ENCODE results near the gene P3H2.

P3H2 gene

GRCh38 chr3:189937302-189938127 is 183.2 kb downstream of the P3H2 start:
- DNase-seq, result no peak

GRCh38 chr3:189936201-189936945 is 184.3 kb downstream of the P3H2 start:
- no peak for DNase-seq

DNA sequence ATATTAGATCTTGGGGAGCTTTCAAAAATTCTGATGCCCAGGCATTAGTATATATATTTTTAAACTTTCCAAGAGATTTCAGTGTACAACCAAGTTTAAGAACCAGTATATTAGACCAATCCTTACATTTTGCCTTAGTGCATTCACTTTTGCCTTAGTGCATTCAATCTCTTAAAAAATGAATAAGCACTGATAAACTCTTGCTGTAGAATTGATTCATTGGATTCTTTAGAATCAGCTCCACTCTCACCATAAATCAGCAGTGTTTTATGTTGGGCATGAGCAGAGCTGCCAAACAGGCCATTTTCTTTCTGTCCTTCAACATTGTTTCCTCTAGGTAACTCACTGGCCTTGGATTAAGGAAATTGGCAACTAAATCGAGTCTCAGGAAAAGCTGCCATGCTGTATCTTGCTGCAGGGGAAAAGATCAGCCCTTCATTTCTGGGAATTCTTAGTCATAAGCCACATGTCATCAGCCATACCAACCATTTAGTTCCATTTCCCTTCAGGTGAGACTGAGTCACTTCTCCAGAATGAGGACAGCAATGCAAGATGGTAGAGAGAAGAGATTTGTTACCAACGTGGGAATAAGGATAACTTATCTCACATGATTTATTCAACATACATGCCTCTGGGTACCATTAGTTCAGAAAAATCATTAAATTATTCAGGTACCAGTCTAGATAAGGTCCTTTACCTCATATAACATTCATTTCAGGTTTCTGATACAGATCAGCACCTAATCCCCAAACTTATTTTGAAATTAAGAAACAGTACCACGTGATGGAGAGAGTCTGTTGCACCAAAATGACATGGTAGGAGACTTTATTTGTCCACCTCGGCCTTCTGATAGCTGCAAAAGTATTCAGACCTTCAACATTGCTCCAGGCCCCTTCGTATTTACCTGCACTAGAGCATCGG is 192.5 kb downstream of the P3H2 start:
- no peak for DNase-seq

DNA sequence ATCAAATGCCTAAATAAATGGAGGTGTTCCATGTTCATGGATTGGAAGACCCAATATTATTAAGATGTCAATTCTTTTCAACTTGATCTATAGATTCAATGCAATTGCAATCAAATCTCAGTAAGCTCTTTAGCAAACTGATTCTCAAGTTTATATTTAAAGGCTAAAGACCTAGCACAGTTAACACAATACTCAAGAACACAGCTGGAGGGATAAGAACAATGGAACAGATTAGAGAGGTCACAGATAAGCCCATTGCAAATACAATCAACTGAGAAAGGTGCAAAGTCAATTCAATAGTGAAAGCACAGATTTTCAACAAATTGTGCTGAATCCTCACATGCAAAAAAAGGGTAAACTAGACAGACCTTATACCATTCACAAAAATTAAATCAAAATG is 198.9 kb downstream of the P3H2 start:
- no peak for DNase-seq

GRCh38 chr3:189914799-189915198 is 205.9 kb downstream of the P3H2 start:
- peak; percentile 87 for DNase-seq

DNA sequence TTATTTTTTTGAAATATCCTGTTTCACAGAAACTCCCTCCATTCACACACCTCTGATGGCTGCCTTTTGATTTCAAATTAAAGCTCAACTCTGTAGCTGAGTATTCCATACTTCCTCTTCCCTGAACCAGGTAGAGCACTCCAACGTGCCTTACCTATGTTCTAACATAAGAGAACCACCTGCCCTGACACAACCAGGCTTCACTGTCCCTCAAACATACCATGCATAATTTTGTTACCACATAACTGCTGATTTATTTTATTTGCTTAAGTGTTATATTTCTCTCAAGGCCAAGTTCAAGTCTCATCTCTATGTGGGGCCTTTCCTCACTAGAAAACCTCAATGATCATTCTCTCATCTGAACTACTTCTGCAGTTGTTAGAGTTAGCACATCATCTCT is 209.7 kb downstream of the P3H2 start:
- no peak for DNase-seq

DNA sequence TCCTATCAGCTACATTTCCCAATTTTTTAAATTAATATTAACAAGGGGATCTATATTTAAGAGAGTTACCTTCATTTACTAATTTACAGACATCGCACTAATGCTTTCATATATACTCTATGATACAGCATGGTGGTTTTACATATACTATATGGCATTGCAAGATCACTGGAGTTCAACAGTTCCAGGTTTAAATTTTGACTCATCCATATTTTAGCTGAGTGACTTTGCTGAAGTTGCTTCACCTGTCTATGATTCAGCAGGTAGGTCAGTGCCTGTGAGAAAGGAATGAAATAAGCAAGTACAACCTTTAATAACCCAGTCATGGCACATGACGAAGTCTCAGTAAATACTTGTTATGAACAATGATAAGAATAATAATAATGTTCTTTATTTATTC is 211.1 kb downstream of the P3H2 start:
- no peak for DNase-seq

DNA sequence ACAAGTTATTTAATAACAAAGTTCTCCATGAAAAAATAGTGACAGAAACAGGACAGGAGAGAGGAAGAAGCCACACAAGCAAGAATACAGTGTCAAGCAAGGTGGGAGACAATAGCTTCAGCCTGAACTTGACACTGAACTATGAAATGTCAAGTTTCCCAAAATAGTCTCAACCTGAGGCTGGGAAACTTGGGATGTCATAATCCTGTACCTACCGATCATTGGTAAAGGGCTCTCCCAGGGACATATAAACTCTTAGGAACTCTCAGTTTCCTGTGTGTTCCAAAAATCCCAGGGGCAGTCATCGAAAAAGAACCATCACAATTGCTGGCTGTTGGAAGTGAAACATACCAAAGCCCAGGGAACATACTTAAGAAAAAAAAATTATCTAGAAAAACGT is 211.6 kb downstream of the P3H2 start:
- DNase-seq, result no peak

DNA sequence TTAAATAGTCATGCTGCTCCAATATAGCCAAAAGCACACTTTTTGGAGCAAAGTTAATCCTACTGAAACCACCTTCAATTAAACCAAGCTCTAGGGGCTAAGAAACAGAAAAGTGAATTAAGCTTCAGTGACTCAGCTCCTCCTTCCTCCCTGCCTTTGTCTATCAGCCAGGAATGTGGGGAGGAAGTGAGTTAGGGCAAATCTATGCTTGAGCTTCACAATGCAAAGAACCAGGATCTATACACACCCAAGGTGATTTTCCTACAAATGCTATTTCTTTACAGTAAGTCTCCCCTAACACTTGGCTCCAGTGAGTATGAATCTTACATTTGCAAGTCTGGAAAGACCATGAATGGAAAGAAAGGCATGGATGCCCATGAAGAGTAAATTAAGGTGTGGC is 212.1 kb downstream of the P3H2 start:
- no peak for DNase-seq

DNA sequence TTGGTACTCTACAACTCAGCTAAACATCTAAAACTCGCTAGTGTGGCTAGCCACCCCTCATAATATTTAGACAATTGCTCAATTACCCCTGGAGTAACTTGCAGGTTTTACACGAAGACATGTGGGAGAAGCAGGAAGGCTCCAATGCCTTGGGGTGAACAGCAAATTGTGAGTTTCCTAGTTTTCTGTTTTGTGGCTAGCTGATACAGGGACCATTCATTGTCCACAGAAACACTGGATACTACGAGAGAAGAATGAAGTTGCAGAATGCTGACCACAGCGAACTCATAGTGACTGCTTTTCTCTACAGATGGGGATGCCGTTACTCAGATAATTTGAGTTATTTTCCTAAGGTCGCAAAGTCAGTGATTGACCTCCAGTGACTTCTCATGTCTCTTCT is 212.9 kb downstream of the P3H2 start:
- no peak for DNase-seq
